Measurements from ENCODE around the gene TMEM175. TPM values are rescaled to one million over a fixed set of nuclear protein-coding genes. Genes with fewer than 3 reads are reported as not detected.

The TMEM175 gene
- total RNA-seq, 1 donor from 2014 or later = 12.6 TPM

- no peak for DNase-seq
Observed at GRCh38 chr4:948101-948935, 16.1 kb downstream of the TMEM175 start.

DNA sequence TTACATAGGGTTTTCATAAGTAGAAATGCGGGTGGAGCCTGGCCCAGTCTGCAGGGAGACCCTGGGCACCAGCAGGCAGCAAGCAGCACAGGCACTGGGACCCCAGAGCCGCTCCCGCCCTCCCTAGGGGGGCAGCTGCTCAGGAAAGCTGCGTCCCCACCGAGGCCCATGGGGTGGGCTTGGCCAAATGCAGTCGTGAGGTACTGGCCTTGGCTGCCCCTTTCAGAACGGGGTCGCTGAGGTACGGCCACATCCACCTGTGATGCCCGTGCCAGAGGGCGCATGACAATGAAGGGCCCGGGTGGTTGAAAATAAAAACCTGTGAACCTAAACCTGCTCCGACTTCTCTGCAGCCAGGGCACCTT lies 16.7 kb downstream of the TMEM175 start:
- no peak for DNase-seq

GRCh38 chr4:949656-950055 lies 17.4 kb downstream of the TMEM175 start:
- DNase-seq = no peak

DNA sequence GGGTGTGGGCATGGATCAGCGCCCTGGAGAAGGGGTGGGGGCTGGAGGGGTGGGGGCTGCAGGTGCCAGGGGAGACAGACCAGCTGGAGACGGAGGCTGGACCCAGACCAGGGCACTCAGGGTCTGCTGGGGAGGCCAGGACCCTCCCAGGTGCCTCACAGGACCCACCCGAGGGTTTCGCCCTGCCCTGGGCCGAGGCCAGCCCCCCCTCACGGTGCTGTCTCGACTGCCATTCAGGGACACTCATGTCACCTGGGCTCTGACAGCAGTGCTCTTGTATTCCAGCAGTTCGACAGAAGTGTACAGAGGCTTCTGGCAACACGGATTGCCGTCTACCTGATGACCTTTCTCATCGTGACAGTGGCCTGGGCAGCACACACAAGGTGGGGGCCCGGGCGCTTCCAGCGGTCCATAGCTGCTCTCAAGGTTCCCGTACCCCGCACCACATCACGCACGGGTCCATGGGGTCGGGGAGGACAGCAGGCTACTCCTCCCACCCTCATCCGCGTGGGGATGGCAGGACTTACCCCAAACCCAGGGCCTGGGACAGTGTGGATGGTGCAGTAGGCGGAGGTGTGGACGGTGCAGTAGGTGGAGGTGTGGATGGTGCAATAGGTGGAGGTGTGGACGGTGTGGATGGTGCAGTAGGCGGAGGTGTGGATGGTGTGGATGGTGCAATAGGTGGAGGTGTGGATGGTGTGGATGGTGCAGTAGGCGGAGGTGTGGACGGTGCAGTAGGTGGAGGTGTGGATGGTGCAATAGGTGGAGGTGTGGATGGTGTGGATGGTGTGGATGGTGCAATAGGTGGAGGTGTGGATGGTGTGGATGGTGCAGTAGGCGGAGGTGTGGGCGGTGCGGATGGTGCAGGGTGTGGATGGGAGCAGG lies 18.1 kb downstream of the TMEM175 start:
- DNase-seq = no peak

GRCh38 chr4:951186-951585 lies 18.9 kb downstream of the TMEM175 start:
- no peak for DNase-seq

GRCh38 chr4:951594-952468 lies 19.6 kb downstream of the TMEM175 start:
- DNase-seq = no peak

DNA sequence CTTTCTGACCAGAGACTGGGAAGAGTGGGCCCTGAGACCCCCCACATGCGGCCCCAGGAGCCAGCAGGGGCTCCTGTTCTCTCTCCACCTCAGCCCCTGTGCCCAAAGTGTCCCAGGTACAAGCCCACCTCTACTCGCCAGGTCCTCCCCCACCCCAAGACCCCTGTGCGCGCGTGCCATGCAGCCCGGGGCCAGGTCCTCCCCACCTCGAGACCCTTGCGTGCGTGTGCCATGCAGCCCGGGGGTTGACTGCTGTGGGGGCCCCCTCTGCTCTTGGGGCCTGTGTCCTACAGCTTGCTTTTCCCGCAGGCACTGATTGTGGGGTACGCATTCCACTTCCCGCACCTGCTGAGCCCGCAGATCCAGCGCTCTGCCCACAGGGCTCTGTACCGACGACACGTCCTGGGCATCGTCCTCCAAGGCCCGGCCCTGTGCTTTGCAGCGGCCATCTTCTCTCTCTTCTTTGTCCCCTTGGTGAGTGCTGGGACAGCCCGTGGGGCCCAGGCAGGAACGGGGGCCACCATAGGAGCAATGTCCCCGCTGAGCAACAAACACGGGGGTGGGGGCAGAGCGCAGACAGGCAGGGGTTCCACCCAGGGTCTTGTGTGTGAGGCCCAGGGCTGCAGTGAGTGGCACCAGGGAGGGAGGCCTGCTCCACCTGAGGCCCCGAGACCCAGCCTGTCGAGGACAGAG lies 20.8 kb downstream of the TMEM175 start:
- no peak for DNase-seq

GRCh38 chr4:953574-953915 lies 21.3 kb downstream of the TMEM175 start:
- no peak for DNase-seq

- DNase-seq = no peak
Observed at GRCh38 chr4:954211-955020, 22.2 kb downstream of the TMEM175 start.

DNA sequence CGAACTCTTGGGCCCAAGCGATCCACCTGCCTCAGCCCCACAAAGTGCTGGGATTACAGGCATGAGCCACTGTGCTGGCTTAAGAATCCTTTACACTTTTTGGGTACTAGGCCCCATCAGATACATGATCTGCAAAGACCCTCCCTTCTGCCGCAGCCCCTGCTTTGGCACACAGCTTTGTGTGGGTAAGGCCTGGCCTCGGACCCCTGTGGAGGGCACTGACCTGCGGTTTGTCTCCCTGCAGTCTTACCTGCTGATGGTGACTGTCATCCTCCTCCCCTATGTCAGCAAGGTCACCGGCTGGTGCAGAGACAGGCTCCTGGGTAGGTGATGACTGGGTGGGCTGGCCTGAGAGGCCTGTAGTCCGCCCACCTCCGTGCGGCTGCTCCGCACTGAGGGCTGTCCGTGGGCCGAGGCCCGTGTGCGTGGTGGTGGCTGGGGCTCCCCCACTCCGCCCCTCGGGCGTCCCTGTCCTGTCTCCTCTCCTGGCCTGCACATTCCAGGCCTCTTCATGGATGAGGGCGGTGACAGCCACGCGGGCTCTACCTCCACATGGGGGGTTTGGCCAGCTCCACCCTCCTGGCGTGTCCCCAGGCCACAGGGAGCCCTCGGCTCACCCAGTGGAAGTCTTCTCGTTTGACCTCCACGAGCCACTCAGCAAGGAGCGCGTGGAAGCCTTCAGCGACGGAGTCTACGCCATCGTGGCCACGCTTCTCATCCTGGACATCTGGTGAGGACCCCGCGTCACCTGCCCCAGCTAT lies 23.1 kb downstream of the TMEM175 start:
- DNase-seq = no peak

DNA sequence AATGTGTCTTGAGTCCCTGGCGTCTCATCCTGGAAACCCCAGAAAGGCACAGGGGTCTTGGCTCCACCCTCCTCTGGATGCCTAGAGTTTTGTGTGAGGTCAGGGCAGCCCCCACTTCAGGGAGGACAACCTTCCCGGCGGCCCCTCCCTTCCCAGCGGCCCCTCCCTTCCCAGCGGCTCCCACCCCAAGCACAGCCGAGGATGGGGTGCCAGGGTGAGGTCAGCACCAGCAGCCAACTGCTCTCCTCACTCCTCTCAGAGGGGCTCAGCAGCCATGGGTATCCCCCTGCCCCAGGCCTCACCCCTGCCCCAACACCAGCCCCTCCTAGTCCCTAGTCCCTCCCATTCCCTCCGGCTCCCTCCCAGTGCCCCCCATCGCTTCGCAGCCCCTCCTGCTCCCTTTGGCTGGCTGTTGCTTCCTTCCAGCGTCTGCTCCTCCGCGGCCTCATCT lies 23.7 kb downstream of the TMEM175 start:
- DNase-seq = no peak

DNA sequence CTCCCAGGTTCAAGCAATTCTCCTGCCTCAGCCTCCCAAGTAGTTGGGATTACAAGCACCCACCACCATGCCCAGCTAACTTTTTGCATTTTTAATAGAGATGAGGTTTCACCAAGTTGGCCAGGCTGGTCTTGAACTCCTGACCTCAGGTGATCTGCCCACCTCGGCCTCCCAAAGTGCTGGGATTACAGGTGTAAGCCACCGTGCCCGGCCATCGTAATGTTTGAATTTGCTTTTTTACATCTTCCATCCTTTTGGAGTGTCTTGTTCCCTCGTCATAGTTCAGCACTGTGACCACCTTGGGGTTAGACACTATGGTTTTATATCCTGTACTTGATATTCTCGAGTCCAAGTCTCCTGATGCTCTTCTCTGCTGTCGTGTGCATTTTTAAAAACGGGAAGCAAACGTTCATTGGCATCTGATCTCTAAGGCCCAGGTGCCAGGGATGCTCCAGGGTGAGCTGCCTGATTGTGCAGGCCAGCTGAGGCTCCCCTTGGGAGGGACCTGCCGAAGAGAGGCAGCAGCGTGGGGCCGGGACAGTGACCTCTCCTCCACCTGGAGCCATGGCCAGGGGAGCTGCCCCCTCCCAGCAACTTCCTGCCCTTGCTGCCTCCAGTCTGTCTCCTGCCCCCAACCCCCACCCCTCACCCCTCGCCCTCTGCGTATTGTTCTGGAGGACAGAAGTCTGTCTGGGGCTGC lies 24.4 kb downstream of the TMEM175 start:
- no peak for DNase-seq

DNA sequence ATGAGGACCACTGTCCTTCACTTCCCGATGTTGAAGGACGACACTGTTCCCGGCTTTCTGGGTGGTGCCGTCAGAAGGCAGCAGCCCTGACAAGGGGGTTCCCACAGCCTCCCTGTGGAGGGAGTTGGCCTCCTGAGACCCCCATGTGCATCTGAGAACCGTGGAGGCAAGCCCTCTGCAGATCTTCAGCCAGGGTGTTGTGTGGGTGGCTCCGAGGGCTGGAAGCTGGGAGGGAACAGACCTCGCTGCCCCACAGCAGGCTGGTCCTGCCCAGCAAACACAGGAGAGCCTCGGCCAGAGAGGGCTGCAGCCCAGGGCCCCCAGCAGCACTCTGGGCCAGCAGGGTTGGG lies 24.9 kb downstream of the TMEM175 start:
- DNase-seq = no peak

DNA sequence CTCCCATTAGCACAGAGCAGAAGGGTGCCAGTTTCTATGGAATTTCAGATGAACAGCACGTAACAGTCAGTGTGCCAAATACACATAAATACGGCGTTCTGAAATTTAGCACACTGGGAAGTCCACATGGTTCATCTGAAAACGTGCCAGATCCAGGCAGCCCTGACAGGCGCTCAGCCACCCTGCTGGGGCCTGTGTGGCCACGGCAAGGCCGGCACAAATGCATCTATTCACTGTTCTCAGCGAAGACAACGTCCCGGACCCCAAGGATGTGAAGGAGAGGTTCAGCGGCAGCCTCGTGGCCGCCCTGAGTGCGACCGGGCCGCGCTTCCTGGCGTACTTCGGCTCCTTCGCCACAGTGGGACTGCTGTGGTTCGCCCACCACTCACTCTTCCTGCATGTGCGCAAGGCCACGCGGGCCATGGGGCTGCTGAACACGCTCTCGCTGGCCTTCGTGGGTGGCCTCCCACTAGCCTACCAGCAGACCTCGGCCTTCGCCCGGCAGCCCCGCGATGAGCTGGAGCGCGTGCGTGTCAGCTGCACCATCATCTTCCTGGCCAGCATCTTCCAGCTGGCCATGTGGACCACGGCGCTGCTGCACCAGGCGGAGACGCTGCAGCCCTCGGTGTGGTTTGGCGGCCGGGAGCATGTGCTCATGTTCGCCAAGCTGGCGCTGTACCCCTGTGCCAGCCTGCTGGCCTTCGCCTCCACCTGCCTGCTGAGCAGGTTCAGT lies 25.5 kb downstream of the TMEM175 start:
- DNase-seq = no peak

DNA sequence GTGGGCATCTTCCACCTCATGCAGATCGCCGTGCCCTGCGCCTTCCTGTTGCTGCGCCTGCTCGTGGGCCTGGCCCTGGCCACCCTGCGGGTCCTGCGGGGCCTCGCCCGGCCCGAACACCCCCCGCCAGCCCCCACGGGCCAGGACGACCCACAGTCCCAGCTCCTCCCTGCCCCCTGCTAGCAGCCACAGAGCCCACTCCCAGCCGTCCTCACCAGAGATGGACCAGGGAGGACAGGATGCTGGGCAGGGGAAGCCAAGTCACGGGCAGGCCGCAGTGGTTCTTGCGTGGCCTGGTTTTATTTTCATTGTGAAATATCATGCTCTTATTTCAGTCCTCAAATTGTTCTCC lies 26.0 kb downstream of the TMEM175 start:
- no peak for DNase-seq

- DNase-seq = no peak
Observed at GRCh38 chr4:958696-959337, 26.6 kb downstream of the TMEM175 start.

DNA sequence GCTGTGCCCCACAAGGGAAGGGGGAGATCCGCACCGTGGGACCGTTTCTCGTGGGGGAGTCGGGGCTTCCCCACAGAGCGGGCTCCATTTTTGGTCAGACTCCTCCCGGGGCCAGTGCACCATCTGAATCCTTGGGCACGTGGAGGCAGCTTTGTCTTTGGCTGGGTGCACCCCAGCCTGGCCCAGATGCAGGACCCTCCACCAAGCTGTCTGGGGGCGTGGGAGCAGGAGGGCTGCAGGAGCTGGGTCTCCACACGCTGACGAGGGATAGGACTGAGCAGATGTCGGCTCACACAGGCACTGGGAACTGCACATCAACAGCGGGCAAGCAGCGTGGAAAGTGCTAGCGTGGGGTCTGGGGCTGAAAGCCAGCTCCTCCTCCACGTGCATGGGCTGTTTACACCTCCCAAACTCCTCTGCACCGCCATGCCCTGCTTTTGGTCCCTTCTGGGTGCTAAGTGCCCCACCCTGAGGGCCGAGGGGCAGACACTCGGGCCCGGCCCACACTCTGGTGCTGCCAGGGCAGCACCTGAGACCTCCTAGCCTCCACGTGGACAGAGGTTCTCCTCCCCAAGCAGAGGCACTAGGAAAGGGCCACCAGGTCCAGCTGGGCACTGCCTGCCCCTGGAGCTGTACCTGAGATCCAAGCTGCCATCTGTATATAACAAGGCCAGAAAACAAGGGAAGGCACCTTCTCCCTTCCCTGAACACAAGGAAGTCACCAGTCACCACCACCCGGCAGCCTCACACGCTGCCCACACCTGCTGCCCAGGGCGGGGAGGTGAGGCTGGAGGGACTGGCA lies 27.3 kb downstream of the TMEM175 start:
- no peak for DNase-seq

DNA sequence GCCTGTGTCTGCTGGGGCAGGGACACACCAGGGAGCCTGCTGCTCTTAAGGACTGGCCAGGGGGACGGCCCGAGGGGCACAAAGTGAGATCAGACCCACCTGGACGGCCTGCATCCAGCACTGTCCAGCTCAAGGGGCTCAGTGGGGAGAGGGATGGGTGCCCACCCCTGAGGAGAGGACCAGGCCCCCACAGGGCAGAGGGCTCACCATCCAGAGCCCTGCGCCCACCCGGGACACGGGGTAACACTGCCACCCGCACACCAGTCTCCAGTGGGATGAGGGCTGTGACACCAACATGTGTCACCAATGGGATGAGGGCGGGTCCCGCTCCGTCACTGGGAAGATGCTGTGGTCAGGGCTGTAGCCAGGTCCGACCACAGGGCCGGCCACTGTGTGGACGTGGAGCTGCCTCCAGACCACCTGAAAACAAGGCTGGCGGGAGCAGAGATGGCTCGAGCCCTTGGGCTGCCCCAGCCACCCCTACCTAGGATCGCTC lies 27.9 kb downstream of the TMEM175 start:
- no peak for DNase-seq
